GM19238 (cell line): ENCODE measurements around the gene HINFP.

Source experiments
- DNase-seq: peaks from one replicate; pipeline ENCODE4 v3.0.0; 2011; ENCODE audit warnings: low spot score; ENCODE audit not compliant: insufficient read length

Gene HINFP

GRCh38 chr11:119121008-119121810 is at the start of gene HINFP:
Gene HINFP, plus strand, starts transcription at chr11:119121580. Its CDS starts 5,365 bp downstream, at chr11:119126945.
- peak; percentile 99 for DNase-seq

- DNase-seq = no peak
Observed at GRCh38 chr11:119077839-119078238, 43.5 kb upstream of the HINFP start.

GRCh38 chr11:119078675-119079420 is 42.5 kb upstream of the HINFP start:
- DNase-seq = no peak

GRCh38 chr11:119081682-119082260 is 39.6 kb upstream of the HINFP start:
- no peak for DNase-seq

GRCh38 chr11:119084663-119085436 is 36.5 kb upstream of the HINFP start, which contains the start of gene HMBS:
Gene HMBS, plus strand, starts transcription at chr11:119084881. Its CDS starts 153 bp downstream, at chr11:119085034.
- DNase-seq = peak; percentile 92

- no peak for DNase-seq
Observed at GRCh38 chr11:119085437-119085847, 35.9 kb upstream of the HINFP start.

GRCh38 chr11:119087123-119087522 is 34.3 kb upstream of the HINFP start:
- no peak for DNase-seq

GRCh38 chr11:119087747-119088241 is 33.6 kb upstream of the HINFP start:
- no peak for DNase-seq

GRCh38 chr11:119088406-119088805 is 33.0 kb upstream of the HINFP start:
- DNase-seq = no peak

GRCh38 chr11:119089319-119089718 is 32.1 kb upstream of the HINFP start:
- no peak for DNase-seq

GRCh38 chr11:119091178-119091577 is 30.2 kb upstream of the HINFP start:
- no peak for DNase-seq

GRCh38 chr11:119091966-119092879 is 29.2 kb upstream of the HINFP start:
- no peak for DNase-seq

GRCh38 chr11:119092880-119093842 is 28.2 kb upstream of the HINFP start:
- no peak for DNase-seq

- DNase-seq = no peak
Observed at GRCh38 chr11:119093942-119094815, 27.2 kb upstream of the HINFP start.

GRCh38 chr11:119094816-119095065 is 26.6 kb upstream of the HINFP start:
- DNase-seq = peak; percentile 37

- peak; percentile 96 for DNase-seq
Observed at GRCh38 chr11:119095066-119095880, 26.1 kb upstream of the HINFP start.

GRCh38 chr11:119099711-119100110 is 21.7 kb upstream of the HINFP start:
- DNase-seq = no peak
